HepG2 (cell line): ENCODE data around the gene PCSK6. TPM values are rescaled to one million over a fixed set of nuclear protein-coding genes. Genes with fewer than 3 reads are reported as not detected.

ENCODE experiments used
- FOXK1 ChIP-seq: sonication (generic); formaldehyde crosslinking; IDR thresholded peaks from 2 replicates; pipeline ENCODE4 v1.4.0; 2020; ENCODE audit warnings: low read depth, missing genetic modification reagents, borderline replicate concordance
- KDM3A ChIP-seq: IDR thresholded peaks from 2 replicates; pipeline ENCODE4 v1.6.1; 2018; ENCODE audit warnings: low read depth, missing compliant biosample characterization
- MED1 ChIP-seq: sonication (generic); formaldehyde crosslinking; IDR thresholded peaks from 2 replicates; pipeline ENCODE4 v1.4.0; 2020; ENCODE audit warnings: missing genetic modification reagents
- MIER3 ChIP-seq: IDR thresholded peaks from 2 replicates; pipeline ENCODE4 v1.6.1; 2016; ENCODE audit warnings: missing compliant biosample characterization, borderline replicate concordance
- NCOA1 ChIP-seq: sonication (generic); formaldehyde crosslinking; IDR thresholded peaks from 2 replicates; pipeline ENCODE4 v1.9.0; 2021; ENCODE audit warnings: missing genetic modification reagents
- NFE2 ChIP-seq: sonication (generic); formaldehyde crosslinking; IDR thresholded peaks from 2 replicates; pipeline ENCODE4 v1.4.0; 2020; ENCODE audit warnings: missing genetic modification reagents
- NFE2L1 ChIP-seq: sonication (generic); formaldehyde crosslinking; IDR thresholded peaks from 2 replicates; pipeline ENCODE4 v1.4.0; 2020; ENCODE audit warnings: missing genetic modification reagents, mild to moderate bottlenecking, borderline replicate concordance
- PHF5A ChIP-seq: IDR thresholded peaks from one replicate; pipeline ENCODE4 v1.6.1; 2018; ENCODE audit warnings: low read depth, missing genetic modification reagents; ENCODE audit not compliant: unreplicated experiment
- REXO4 ChIP-seq: sonication (generic); formaldehyde crosslinking; IDR thresholded peaks from 2 replicates; pipeline ENCODE4 v1.8.0; 2022; ENCODE audit warnings: missing genetic modification reagents, mild to moderate bottlenecking, borderline replicate concordance
- TAF15 ChIP-seq: fragments of 200-400 bp; formaldehyde crosslinking; IDR thresholded peaks from one replicate; pipeline ENCODE4 v1.6.1; 2018; ENCODE audit warnings: mild to moderate bottlenecking, low read depth, low read length; ENCODE audit not compliant: poor library complexity, severe bottlenecking
- YEATS2 ChIP-seq: sonication (generic); formaldehyde crosslinking; IDR thresholded peaks from 2 replicates; pipeline ENCODE4 v1.4.0; 2020; ENCODE audit warnings: missing genetic modification reagents, borderline replicate concordance
- ZKSCAN5 ChIP-seq: sonication (generic); formaldehyde crosslinking; IDR thresholded peaks from 2 replicates; pipeline ENCODE4 v1.5.1; 2020; ENCODE audit warnings: mild to moderate bottlenecking, missing genetic modification reagents
- ZNF383 ChIP-seq: sonication (generic); formaldehyde crosslinking; IDR thresholded peaks from 2 replicates; pipeline ENCODE4 v1.4.0; 2020; ENCODE audit warnings: missing genetic modification reagents, mild to moderate bottlenecking, borderline replicate concordance
- ZNF431 ChIP-seq: sonication (generic); formaldehyde crosslinking; IDR thresholded peaks from 2 replicates; pipeline ENCODE4 v1.9.0; 2022; ENCODE audit warnings: missing genetic modification reagents, low read depth, mild to moderate bottlenecking, borderline replicate concordance
- ZNF619 ChIP-seq: sonication (generic); formaldehyde crosslinking; IDR thresholded peaks from 2 replicates; pipeline ENCODE4 v1.4.0; 2020; ENCODE audit warnings: mild to moderate bottlenecking, missing genetic modification reagents
- ZSCAN9 ChIP-seq: IDR thresholded peaks from 2 replicates; pipeline ENCODE4 v1.6.1; 2016; ENCODE audit warnings: borderline replicate concordance
- polyA plus RNA-seq, 8 experiments: library from polyadenylated mRNA; depleted of rRNA in 3 of 8; stranded (reverse) in 7 of 8; unstranded in 1 of 8; fragments of >200 nt; fragmentation: Illumina TruSeq in 4 of 8; extraction: Trizol in 4 of 8; gene quantifications; 2 replicates each; pipeline versions ENCODE4 v1.2.1 to v1.2.3, GENCODE V29; 2011 to 2016; ENCODE audit warnings: low read depth in 4 of 8, missing spikeins in 1 of 8, mixed read lengths in 1 of 8; ENCODE audit not compliant: insufficient read depth in 1 of 8
- total RNA-seq, 5 experiments: library from RNA; depleted of rRNA; stranded (reverse); fragments of >200 nt; fragmentation: Illumina TruSeq; extraction: Trizol; gene quantifications; 2 replicates each; pipeline ENCODE4 v1.2.3, GENCODE V29; 2016; ENCODE audit warnings: low read depth in 1 of 5
- TF ChIP-seq, protein P1 (sequence below): sonication (generic); formaldehyde crosslinking; IDR thresholded peaks from 2 replicates; pipeline ENCODE4 v1.5.1; 2020; ENCODE audit warnings: missing genetic modification reagents, mild to moderate bottlenecking, borderline replicate concordance
- TF ChIP-seq, protein P2 (sequence below): sonication (generic); formaldehyde crosslinking; IDR thresholded peaks from 2 replicates; pipeline ENCODE4 v1.4.0; 2020; ENCODE audit warnings: missing genetic modification reagents, mild to moderate bottlenecking, borderline replicate concordance
- TF ChIP-seq, protein P3 (sequence below): sonication (generic); formaldehyde crosslinking; IDR thresholded peaks from 2 replicates; pipeline ENCODE4 v1.4.0; 2020; ENCODE audit warnings: missing genetic modification reagents

PCSK6 gene
- total and polyA plus RNA-seq, 2 of the 13 experiments (the other 11 are each of a cell fraction or from before 2014, with no cell fraction given) = 56.5 to 155 TPM

DNA sequence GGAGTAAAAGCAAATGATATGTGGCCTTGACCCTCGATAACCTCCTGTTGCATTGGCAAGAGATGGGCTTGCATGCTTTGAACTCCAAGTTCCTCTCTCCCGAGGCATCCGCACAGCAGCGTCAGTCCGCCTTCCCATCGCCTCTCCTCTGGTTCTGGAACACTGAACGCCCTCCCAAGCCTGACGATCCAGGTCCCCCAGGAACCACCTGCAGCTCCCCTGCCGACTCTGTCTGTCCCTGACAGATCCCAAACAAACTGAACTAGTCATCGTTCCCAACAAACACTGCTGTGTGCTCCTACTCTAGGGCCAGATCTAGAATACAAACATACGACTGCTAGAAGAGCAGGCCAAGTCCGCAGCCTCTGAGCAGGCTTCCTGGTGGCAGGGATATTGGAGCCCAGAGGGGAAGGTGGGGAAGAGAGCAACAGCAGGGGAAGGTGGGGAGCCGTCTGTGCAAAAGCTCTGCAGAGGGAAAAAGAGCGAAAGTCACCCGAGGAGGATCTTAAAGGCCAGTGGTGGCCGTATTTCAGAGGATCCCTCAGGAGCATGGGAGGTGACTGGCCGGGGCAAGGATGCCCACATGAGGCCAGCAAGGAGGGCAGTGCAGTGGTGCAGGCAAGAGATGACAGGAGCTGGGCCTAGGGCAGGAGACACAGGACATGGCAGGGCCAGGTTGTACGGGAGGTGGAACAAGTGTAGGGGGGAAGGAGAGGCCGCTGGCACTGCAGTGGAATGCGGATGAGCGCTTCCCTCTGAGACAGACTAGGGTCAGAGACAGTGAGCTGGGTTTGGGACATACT is 50.8 kb downstream of the PCSK6 start (continued):
- TF ChIP-seq ZKSCAN5 (CRISPR knock-in tag) (no peak), MED1 (peak; percentile 95), ZNF383 (CRISPR knock-in tag) (no peak), REXO4 (CRISPR knock-in tag) (no peak), ZNF619 (CRISPR knock-in tag) (no peak), TAF15 (no peak), YEATS2 (CRISPR knock-in tag) (no peak), KDM3A (CRISPR knock-in tag) (no peak), NFE2 (CRISPR knock-in tag) (no peak), PHF5A (CRISPR knock-in tag) (no peak), FOXK1 (CRISPR knock-in tag) (peak; percentile 38; the same call in 1 of the 2 replicates), NFE2L1 (CRISPR knock-in tag) (no peak), MIER3 (CRISPR knock-in tag) (no peak), ZNF431 (no peak), NCOA1 (CRISPR knock-in tag) (peak; percentile 46; the same call in 1 of the 2 replicates), ZSCAN9 (no peak)
- TF ChIP-seq, protein P1, sequence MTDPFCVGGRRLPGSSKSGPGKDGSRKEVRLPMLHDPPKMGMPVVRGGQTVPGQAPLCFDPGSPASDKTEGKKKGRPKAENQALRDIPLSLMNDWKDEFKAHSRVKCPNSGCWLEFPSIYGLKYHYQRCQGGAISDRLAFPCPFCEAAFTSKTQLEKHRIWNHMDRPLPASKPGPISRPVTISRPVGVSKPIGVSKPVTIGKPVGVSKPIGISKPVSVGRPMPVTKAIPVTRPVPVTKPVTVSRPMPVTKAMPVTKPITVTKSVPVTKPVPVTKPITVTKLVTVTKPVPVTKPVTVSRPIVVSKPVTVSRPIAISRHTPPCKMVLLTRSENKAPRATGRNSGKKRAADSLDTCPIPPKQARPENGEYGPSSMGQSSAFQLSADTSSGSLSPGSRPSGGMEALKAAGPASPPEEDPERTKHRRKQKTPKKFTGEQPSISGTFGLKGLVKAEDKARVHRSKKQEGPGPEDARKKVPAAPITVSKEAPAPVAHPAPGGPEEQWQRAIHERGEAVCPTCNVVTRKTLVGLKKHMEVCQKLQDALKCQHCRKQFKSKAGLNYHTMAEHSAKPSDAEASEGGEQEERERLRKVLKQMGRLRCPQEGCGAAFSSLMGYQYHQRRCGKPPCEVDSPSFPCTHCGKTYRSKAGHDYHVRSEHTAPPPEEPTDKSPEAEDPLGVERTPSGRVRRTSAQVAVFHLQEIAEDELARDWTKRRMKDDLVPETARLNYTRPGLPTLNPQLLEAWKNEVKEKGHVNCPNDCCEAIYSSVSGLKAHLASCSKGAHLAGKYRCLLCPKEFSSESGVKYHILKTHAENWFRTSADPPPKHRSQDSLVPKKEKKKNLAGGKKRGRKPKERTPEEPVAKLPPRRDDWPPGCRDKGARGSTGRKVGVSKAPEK (CRISPR knock-in tag) = no peak
- TF ChIP-seq, protein P2, sequence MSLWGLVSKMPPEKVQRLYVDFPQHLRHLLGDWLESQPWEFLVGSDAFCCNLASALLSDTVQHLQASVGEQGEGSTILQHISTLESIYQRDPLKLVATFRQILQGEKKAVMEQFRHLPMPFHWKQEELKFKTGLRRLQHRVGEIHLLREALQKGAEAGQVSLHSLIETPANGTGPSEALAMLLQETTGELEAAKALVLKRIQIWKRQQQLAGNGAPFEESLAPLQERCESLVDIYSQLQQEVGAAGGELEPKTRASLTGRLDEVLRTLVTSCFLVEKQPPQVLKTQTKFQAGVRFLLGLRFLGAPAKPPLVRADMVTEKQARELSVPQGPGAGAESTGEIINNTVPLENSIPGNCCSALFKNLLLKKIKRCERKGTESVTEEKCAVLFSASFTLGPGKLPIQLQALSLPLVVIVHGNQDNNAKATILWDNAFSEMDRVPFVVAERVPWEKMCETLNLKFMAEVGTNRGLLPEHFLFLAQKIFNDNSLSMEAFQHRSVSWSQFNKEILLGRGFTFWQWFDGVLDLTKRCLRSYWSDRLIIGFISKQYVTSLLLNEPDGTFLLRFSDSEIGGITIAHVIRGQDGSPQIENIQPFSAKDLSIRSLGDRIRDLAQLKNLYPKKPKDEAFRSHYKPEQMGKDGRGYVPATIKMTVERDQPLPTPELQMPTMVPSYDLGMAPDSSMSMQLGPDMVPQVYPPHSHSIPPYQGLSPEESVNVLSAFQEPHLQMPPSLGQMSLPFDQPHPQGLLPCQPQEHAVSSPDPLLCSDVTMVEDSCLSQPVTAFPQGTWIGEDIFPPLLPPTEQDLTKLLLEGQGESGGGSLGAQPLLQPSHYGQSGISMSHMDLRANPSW (CRISPR knock-in tag) = no peak
- TF ChIP-seq, protein P3, sequence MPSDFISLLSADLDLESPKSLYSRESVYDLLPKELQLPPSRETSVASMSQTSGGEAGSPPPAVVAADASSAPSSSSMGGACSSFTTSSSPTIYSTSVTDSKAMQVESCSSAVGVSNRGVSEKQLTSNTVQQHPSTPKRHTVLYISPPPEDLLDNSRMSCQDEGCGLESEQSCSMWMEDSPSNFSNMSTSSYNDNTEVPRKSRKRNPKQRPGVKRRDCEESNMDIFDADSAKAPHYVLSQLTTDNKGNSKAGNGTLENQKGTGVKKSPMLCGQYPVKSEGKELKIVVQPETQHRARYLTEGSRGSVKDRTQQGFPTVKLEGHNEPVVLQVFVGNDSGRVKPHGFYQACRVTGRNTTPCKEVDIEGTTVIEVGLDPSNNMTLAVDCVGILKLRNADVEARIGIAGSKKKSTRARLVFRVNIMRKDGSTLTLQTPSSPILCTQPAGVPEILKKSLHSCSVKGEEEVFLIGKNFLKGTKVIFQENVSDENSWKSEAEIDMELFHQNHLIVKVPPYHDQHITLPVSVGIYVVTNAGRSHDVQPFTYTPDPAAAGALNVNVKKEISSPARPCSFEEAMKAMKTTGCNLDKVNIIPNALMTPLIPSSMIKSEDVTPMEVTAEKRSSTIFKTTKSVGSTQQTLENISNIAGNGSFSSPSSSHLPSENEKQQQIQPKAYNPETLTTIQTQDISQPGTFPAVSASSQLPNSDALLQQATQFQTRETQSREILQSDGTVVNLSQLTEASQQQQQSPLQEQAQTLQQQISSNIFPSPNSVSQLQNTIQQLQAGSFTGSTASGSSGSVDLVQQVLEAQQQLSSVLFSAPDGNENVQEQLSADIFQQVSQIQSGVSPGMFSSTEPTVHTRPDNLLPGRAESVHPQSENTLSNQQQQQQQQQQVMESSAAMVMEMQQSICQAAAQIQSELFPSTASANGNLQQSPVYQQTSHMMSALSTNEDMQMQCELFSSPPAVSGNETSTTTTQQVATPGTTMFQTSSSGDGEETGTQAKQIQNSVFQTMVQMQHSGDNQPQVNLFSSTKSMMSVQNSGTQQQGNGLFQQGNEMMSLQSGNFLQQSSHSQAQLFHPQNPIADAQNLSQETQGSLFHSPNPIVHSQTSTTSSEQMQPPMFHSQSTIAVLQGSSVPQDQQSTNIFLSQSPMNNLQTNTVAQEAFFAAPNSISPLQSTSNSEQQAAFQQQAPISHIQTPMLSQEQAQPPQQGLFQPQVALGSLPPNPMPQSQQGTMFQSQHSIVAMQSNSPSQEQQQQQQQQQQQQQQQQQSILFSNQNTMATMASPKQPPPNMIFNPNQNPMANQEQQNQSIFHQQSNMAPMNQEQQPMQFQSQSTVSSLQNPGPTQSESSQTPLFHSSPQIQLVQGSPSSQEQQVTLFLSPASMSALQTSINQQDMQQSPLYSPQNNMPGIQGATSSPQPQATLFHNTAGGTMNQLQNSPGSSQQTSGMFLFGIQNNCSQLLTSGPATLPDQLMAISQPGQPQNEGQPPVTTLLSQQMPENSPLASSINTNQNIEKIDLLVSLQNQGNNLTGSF = no peak
